Measurements from ENCODE around the gene LRCH1.

Gene LRCH1

DNA sequence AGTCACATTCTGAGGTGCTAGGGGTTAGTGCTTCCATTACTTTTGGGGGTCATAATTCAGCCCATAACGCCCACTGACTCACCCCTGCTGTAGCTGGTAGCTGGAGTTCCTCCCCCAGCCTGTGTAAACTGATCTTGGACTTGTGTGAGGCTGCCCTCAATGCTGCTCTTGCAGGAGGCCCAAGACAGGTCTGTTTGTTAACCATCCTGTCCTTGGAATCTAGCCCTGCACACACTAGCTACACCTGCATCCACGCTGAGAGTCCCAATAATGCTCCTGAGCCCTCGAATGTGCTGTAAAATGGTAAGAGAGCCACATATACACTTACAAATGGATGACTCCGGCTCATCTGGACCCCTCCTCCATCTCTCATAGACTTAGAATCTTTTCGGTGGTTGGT, 9.6 kb downstream of the LRCH1 start:
- no peak for DNase-seq (ENCODE audit: low spot score)

- no peak for DNase-seq (ENCODE audit: low spot score)
Measured at GRCh38 chr13:46565808-46566750, 13.1 kb downstream of the LRCH1 start.

DNA sequence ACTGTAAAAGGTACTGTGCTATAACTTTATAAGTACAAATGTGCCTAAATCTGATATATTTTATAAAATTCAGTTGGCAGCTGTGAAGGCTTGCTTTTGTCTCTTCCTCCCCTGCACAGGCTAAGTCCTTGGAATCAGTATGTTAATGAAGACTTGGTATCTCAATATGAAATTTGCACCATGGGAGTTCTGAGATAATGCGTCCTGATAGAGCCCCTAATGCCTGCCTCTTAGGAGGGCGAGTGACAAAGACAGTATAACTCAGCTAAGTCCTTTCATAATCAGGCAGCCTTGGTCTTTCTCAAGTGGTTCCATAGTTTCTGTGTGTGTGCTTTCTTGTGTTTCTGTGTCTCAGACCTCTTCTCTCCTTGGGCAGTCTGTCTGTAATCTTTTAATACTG, 14.7 kb downstream of the LRCH1 start:
- DNase-seq (ENCODE audit: low spot score) = no peak

DNA sequence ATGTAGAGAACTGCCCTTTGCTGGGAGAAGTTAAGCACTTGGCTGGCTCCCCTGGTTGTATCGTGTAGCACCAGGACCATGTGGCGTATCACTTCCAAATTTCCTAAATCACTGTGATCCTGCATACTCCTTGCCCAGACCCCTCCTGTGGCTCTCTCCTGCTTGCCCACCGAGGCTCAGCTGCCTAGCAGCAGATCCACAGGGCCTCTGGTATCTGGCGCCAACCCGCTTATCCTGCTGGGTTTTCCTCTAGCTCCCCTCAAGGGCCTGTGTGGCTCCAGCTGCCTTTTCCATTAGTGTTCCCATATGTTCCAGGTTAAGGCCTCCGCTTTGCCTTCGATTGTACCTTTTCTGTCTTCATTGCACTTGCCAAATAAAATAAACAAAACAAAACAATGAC, 16.5 kb downstream of the LRCH1 start:
- DNase-seq (ENCODE audit: low spot score) = no peak

GRCh38 chr13:46570273-46570672, 17.3 kb downstream of the LRCH1 start:
- no peak for DNase-seq (ENCODE audit: low spot score)

DNA sequence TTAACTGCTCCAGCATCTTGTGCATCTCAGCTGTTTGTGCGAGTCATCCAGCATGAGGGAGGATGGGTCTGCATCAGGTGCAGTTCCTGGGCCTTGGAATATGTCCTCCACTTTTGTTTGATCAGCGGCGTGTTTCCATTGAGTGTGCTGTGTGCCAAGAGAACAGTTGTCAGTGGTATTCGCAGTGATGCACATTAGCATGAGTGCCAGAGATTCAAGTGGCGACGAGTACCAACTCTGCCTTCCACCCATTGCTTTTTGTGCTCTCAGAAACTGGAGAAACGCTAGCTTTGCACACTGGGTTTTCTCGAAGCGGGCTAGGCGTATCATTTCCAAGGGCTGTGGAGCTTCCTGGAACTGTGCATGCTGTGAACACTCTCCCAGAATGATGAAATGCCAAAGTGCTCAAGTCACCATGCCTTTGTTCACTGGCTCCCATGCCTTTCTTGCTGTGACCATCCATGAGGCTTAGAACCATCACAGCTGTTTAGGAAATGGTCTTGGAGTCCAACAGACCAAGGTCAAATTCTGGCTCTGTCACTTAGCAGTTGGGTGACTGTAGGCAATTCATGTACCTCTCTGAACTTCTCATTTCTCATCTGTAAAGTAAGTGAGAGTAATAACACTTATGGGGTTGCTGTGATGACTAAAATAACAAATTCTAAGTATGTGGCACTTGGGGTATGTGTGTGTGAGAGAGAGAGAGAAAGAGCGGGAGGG, 18.4 kb downstream of the LRCH1 start:
- DNase-seq (ENCODE audit: low spot score) = no peak

- no peak for DNase-seq (ENCODE audit: low spot score)
Measured at GRCh38 chr13:46571909-46572595, 19.1 kb downstream of the LRCH1 start.

DNA sequence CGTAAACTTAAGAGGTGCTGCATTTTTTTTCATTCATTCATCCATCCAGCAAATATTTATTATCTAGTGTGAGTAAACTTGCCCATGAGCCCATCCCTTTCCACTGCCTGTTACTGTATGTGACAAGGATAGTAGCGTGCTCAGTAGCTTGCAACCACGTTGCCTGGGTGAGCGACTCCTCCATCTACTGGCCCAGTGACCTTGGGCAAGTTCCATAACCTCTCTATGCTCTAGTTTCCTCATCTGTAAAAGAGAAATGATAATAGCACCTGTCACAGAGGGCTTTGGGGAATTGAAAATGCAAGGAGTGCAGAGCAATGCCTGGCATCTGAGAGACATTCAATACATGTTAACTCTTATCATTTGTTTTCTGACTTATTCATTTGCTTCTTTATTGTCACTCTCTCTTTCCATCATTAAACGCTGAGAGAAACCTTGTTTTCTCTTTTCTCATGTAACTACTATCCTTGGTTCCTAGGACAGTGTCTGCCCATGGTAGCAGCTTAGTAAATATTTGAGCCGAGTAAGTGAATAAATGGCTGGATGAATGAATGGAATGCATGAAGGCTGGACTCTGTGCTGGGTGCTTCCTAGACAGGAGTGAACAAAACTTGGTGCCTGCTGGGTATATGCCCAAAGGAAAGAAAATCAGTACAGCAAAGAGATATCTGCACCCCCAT, 19.9 kb downstream of the LRCH1 start:
- DNase-seq (ENCODE audit: low spot score) = no peak

DNA sequence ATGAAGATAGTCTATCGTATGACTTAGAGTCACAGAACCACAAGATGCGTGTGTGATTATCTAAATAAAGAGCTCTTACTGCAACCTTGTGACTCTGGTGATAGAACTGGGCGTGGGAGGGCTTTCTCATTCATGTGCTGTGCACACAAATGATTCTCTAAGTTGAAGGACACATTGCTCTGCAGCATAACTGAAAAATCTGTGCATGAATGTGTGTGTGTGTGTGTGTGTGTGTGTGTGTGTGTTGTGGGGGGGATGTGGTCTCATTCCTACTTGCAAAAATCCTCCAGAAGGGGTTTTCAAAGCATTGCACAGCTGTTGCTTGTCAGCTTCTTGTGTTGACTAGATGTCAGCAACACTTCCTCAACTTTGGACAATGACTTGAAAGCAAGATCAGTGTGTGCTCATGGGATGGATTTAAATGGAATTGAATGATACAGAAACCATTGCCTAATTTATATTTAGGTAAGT, 22.4 kb downstream of the LRCH1 start:
- DNase-seq (ENCODE audit: low spot score) = no peak

GRCh38 chr13:46575818-46576221, 22.9 kb downstream of the LRCH1 start:
- no peak for DNase-seq (ENCODE audit: low spot score)

DNA sequence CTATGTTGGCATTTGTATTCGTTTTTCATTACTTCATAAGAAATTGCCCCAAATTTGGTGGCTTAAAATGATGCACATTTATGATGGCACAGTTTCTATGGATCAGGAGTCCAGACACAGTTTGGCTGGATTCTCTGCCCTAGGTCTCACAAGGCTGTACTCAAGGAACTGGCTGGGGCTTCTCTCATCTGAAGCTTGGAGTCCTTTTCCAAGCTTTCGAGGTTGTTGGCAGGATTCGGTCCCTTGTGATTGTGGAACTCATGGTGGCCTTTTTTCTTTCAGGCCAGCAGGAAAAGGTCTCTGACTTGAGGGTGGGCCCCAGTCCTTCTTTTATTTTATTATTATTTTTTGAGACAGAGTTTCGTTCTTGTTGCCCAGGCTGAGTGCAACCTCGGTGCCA, 23.8 kb downstream of the LRCH1 start:
- DNase-seq (ENCODE audit: low spot score) = no peak

DNA sequence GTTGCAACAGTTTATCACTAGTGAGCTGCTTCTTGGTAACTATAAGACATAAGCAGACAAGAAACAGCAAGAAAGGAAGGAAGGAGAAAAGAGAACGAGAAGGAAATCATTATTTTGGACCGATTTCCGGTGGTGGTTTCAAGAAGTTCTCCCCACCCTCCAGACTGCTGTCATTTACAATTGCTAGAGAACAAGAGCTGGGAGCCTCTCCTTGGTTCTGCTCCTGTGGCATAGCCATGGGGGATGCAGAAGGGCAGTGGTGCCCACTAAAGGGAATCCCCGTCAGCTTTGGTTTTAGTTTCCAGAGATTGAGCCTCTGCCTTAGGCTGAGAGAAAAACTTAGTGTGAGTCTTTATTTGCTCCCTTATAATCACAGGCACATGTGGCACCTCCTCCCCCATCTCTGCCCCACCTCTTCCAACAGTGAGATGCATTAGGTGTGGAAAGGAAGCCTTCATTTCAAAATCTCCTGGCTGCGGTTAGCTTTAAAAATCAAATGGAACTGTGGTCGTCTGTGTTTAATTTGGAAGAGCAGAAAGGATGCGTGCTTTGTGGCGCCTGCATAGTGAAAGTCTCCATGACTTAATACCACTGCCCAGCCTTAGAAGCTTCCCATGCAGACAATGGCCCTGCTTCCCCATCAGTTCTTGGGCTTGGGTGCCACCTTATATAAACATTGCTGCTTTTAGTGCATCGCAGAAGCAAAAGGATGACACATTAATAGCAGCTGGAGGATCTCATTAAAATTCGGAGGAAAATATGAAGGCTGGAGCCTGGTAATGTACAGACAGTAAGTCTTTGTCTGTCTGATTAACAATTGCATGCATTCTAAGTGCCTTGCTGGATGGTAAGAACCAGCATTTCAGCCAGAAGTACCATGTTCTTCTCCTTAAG, 25.0 kb downstream of the LRCH1 start:
- no peak for DNase-seq (ENCODE audit: low spot score)

- DNase-seq (ENCODE audit: low spot score) = no peak
Measured at GRCh38 chr13:46578590-46578975, 25.6 kb downstream of the LRCH1 start.

DNA sequence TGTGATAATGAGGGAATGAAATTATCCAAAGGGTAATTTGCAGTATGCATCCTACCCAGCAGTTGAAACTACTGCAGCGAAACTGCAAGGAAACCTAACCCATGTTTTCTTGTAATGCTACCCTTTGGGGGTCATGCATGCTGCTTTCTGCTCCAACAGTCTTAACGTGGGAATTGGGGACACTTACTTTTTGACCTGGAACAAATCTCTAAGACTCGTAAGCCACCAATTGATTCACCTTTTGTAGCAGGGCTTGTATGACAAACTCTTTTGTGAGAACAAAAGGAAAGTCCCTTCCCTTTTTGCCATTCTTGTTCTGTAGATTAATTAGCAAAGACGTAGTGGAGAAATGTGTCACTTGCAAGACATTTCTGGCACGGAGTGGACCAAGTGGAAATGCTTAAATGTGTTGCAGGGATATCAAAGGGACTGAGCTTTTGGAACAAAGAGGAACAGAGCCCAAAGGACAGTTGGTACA, 27.4 kb downstream of the LRCH1 start:
- no peak for DNase-seq (ENCODE audit: low spot score)

DNA sequence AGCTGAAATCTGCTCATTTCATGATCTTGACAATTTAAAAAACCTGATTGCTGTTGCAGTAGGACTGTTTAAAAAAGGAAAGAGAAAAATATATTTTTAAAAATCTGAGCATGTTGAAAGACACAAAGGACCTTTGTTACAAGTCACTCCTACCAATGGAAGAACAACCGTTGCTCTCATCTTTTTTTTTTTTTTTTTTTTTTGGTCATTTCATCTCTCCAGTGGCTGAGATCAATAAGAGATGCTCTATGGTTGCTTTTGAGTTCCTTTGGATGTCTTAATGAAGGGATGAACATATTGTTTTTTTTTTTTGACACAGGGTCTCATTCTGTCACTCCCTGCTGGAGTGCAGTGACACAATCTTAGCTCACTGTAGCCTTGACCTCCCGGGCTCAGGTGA, 29.2 kb downstream of the LRCH1 start:
- no peak for DNase-seq (ENCODE audit: low spot score)

DNA sequence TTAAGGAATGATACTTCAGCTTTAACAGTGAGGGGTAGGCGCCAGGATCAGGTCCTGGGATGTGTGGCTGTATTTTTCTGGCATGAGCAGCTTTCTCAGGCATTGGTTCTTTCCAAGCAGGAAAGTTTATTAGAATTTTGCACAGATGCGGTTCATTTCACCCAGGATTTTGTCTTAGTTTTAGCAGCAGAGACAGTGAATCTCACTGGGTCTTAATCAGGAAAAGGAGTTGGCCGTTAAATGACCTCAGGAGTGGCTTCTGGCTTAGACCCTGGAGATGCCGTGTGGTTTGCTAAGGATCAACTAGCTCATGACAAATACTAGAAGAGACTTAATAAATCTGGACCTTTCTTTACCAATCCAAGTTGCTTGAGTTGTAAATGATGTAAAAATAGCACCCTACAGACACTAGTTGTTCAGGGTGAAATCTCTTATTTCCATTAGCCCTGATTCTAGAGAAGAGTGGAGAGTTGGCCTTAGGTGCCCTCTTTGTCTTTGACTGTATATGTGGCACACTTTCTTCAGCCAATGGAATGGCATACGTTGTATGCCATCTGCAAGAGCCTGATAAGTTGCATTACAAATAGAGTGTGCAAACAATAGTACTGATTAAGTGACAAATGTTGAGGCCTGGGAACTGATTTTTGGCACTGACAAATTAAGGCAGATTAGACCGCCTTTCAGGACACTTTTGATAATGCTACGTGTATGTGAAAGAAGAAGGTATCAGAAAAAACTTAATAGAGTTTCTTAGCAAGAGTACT, 34.0 kb downstream of the LRCH1 start:
- no peak for DNase-seq (ENCODE audit: low spot score)

DNA sequence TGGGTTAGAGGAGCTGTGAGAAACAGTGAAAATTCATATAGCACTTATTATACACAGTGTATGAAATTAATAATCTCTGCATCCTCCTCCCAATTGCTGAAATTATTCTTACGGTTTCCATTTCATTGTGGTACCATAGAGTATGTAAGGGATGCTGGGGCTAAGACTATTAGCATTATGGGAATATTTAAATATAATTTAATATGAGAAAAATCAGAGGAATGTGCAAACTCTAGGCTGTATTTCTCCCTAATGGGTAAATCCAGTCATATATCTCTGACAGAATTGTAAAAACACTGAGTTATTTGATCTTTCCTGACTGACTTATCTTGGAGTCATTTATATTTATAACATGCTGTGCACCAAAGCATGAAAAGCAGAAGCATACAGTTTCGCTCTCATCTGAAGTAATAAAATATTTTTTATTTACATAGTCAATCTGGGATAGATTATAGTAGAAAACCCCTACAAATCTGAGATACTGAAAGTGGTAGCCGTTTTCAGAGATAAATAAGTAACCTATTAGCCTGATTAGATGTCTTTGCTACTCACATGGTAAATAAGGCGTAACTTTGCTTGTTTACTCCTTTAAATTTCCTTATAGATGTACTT, 34.9 kb downstream of the LRCH1 start:
- no peak for DNase-seq (ENCODE audit: low spot score)

DNA sequence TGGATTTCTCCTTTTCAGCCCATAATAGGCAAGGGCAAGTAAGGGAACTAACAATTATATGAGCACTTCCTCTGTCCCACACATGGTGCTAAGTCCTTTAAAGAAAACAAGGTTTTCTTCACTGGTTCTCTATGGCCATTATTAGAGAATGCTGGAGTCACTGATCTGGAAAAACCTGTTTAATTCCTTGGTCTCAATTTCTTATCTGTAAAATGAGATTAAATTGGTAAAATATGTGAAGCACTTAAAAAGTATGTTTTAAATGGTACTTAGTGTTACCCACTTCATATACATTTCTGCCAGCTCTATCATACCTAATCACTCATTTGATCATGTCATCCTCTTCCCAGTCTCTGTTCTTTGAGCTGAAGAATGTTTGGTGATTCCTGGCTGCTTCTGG, 39.4 kb downstream of the LRCH1 start:
- DNase-seq (ENCODE audit: low spot score) = no peak

GRCh38 chr13:46593398-46593797, 40.4 kb downstream of the LRCH1 start:
- DNase-seq (ENCODE audit: low spot score) = peak; percentile 20
